Transverse colon (tissue), 4 donors: Measurements from ENCODE around the gene PFN3. TPM values are rescaled to one million over a fixed set of nuclear protein-coding genes. Genes with fewer than 3 reads are reported as not detected.

Experiments used
- DNase-seq: peaks from one replicate; pipeline ENCODE4 v3.0.0-alpha.2; 2019
- H3K27ac ChIP-seq, 4 donors: fragments of 200-600 bp; sonication (generic); 2 replicates each; pipeline ENCODE4 v1.5.1; 2016 to 2018; ENCODE audit warnings: inconsistent platforms in 4 of 4
- H3K27me3 ChIP-seq: fragments of 200-600 bp; sonication (generic); 2 replicates; pipeline ENCODE4 v1.5.1; 2017; ENCODE audit warnings: inconsistent platforms
- H3K36me3 ChIP-seq, 4 donors: fragments of 200-600 bp; sonication (generic); 2 replicates each; pipeline ENCODE4 v1.5.1; 2017 to 2019; ENCODE audit warnings: inconsistent platforms in 4 of 4
- H3K4me1 ChIP-seq, 4 donors: fragments of 200-600 bp; sonication (generic); 2 replicates each; pipeline ENCODE4 v1.5.1; 2017 to 2020; ENCODE audit warnings: inconsistent platforms in 4 of 4
- H3K4me3 ChIP-seq, 4 donors: fragments of 200-600 bp; sonication (generic); 1 replicate in 1 of 4; 2 replicates in 3 of 4; pipeline versions ENCODE4 v1.5.1 to v1.6.1; 2017 to 2019; ENCODE audit warnings: inconsistent platforms in 4 of 4
- H3K9me3 ChIP-seq, 2 donors: fragments of 200-600 bp; sonication (generic); 2 replicates each; pipeline ENCODE4 v1.5.1; 2017 to 2019; ENCODE audit warnings: inconsistent platforms in 2 of 2
- CTCF ChIP-seq, 5 experiments: fragments of 200-600 bp in 3 of 5; fragments of 450-650 bp in 2 of 5; sonication (generic) in 3 of 5; IDR thresholded peaks; 1 replicate in 2 of 5; 2 replicates in 3 of 5; pipeline ENCODE4 v1.5.1; 2016 to 2017; ENCODE audit warnings: antibody characterized with exemption in 5 of 5, inconsistent platforms in 3 of 5, mild to moderate bottlenecking in 2 of 5, moderate library complexity in 1 of 5
- EP300 ChIP-seq: sonication (generic); formaldehyde crosslinking; IDR thresholded peaks from one replicate; pipeline ENCODE4 v1.6.1; 2017; ENCODE audit warnings: antibody characterized with exemption, low read depth
- POLR2A ChIP-seq: fragments of 450-650 bp; IDR thresholded peaks from one replicate; pipeline ENCODE4 v1.6.1; 2016; ENCODE audit warnings: antibody characterized with exemption, mild to moderate bottlenecking, moderate library complexity
- POLR2AphosphoS5 ChIP-seq, 3 donors: sonication (generic); formaldehyde crosslinking; IDR thresholded peaks; one replicate each; pipeline ENCODE4 v1.6.1; 2016; ENCODE audit warnings: antibody characterized with exemption in 3 of 3
- WGBS, 2 donors: methylation state at CpG; one replicate each; pipeline ENCODE4 v1.1.5; 2018; ENCODE audit warnings: low coverage in 1 of 2; 5-methylcytosine and 5-hydroxymethylcytosine counted together
- in situ Hi-C, 4 donors: fragments of 200-750 bp; cut with MboI; loops; one replicate each; pipeline versions ENCODE4 v1.15.0 to v1.15.1; 2017; ENCODE audit warnings: low sequenced_read_pairs in 3 of 4, low pct_ligation_motif_present in 1 of 4, low pct_unique_long_range_greater_than_20kb in 1 of 4
- intact Hi-C: fragments of 100-400 bp; cut with DNase I; formaldehyde crosslinking; loops from one replicate; pipeline ENCODE4 v1.15.1; 2023; ENCODE audit warnings: low total_unique reads
- total RNA-seq, 4 donors: library from RNA; depleted of rRNA; stranded (reverse); fragments of >200 nt; gene quantifications; one replicate each; pipeline ENCODE4 v1.1.0, GENCODE V29; 2016

PFN3 gene
- total RNA-seq, 4 donors from 2014 or later = not detected

GRCh38 chr5:177370488-177371119 lies 29.9 kb downstream of the PFN3 start:
- H3K9me3 ChIP-seq = no peaks in the 10 kb centered on the region
- H3K4me3 ChIP-seq = peak overlapping the region in 3 of 4 donors; percentile 27 to 51 (median 36)
- in situ Hi-C loops (no loop called here), intact Hi-C loops (no loop called here)
- DNase-seq = peak; percentile 87
- peak in 1 of 3 donors; percentile 14 for TF ChIP-seq POLR2AphosphoS5 (IDR thresholded peaks at IDR 0.05)
- TF ChIP-seq POLR2A = no peak
- peak; percentile 34 to 62 (median 51) for TF ChIP-seq CTCF (IDR thresholded peaks at IDR 0.05)
- no peak for TF ChIP-seq EP300
- H3K4me1 ChIP-seq = peaks cover 21 to 31% (median 26%) of the 10 kb centered on the region in 4 donors
- WGBS, 2 donors = 18% methylated on average over 25 of the region's 42 CpGs; no CpG with 5 or more reads in 1 of the 2 donors
- peak overlapping the region; percentile 37 to 64 (median 62) for H3K27ac ChIP-seq
- no peaks in the 10 kb centered on the region for H3K27me3 ChIP-seq
- no peaks in the 10 kb centered on the region for H3K36me3 ChIP-seq

- Histone ChIP-seq H3K27ac (peak overlapping the region; percentile 37 to 64 (median 62)), H3K27me3 (no peaks in the 10 kb centered on the region), H3K36me3 (no peaks in the 10 kb centered on the region), H3K9me3 (no peaks in the 10 kb centered on the region), H3K4me1 (peaks cover 21 to 33% (median 26%) of the 10 kb centered on the region in 4 donors), H3K4me3 (no peak overlapping the region)
- 70 to 89% methylated on average over 8 to 11 of the region's 11 CpGs for WGBS, 2 donors
- no peak for TF ChIP-seq POLR2AphosphoS5 (IDR thresholded peaks at IDR 0.05)
- TF ChIP-seq EP300 = no peak
- TF ChIP-seq CTCF (IDR thresholded peaks at IDR 0.05) = no peak
- no peak for TF ChIP-seq POLR2A
- in situ Hi-C loops = no loop called here
- DNase-seq = no peak
- intact Hi-C loops = no loop called here
These were observed 30.6 kb downstream of the PFN3 start for GRCh38 chr5:177369645-177370440.

- WGBS, 2 donors = 63% methylated on average over 5 of the region's 5 CpGs; no CpG with 5 or more reads in 1 of the 2 donors
- Histone ChIP-seq H3K4me1 (peaks cover 21 to 36% (median 27%) of the 10 kb centered on the region in 4 donors), H3K27me3 (no peaks in the 10 kb centered on the region), H3K36me3 (no peaks in the 10 kb centered on the region), H3K27ac (no peak overlapping the region), H3K4me3 (no peak overlapping the region), H3K9me3 (no peaks in the 10 kb centered on the region)
- in situ Hi-C loops = no loop called here
- no peak for TF ChIP-seq EP300
- TF ChIP-seq CTCF (IDR thresholded peaks at IDR 0.05) = peak; percentile 55 to 67 (median 63)
- no peak for DNase-seq
- intact Hi-C loops = no loop called here
These were observed 31.4 kb downstream of the PFN3 start for GRCh38 chr5:177368869-177369644.
